ENCODE data around the gene FGFBP2. TPM values are rescaled to one million over a fixed set of nuclear protein-coding genes. Genes with fewer than 3 reads are reported as not detected.
"Not testable (repeated sequence)": the region's sequence is repeated elsewhere in the genome, so short reads cannot be mapped to it uniquely, and the experiment has no call there.

Gene FGFBP2
- total RNA-seq, 1 donor from 2014 or later: 2.0 TPM

DNA sequence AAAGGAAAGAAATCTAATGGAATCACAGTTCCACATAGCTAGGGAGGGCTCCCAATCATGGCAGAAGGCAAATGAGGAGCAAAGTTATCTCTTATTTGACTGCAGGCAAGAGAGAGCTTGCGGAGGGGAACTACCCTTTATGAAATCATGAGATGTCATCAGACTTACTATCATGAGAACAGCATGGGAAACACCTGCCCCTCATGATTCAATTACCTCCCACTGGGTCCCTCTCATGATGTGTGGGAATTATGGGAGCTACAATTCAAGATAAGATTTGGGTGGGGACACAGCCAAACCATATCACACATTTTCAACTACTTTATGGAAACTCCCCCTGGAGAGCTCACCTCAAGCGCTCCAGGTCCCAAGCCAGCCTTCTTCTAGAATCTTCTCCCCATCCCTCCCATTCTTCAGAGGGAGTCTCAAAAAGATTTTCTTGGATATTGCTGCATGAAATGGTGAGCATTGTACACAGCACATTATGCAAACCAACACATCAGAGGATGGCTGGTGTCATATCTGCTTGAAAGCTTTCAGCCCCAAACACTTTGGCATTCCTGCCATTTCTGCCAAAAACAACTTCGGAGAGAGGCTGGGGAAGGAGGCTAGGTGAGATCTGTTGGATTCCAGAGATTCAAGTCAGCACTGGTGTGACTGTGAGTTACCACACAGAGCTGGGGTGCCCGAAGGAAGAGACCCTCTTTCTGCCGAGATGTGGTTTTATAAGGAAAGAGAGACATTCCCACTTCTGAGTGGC is 31.3 kb downstream of the FGFBP2 start:
- Mint-ChIP-seq H3K27me3 (peaks cover 9% of the 10 kb centered on the region), H3K4me3 (no peak overlapping the region), H3K9me3 (no peaks in the 10 kb centered on the region), H3K27ac (no peak overlapping the region), H3K36me3 (ENCODE audit: low read depth) (no peaks in the 10 kb centered on the region), H3K4me1 (peaks cover 7% of the 10 kb centered on the region)
- no peak for DNase-seq
- intact Hi-C loops (cut with micrococcal nuclease): no loop called here

- intact Hi-C loops (cut with micrococcal nuclease): no loop called here
- H3K9me3 Mint-ChIP-seq: no peaks in the 10 kb centered on the region
- H3K36me3 Mint-ChIP-seq (ENCODE audit: low read depth): no peaks in the 10 kb centered on the region
- H3K27me3 Mint-ChIP-seq: peaks cover 11% of the 10 kb centered on the region
- peaks cover 7% of the 10 kb centered on the region for H3K4me1 Mint-ChIP-seq
- H3K4me3 Mint-ChIP-seq: no peak overlapping the region
- no peak overlapping the region for H3K27ac Mint-ChIP-seq
- no peak for DNase-seq
These were observed 32.7 kb downstream of the FGFBP2 start for GRCh38 chr4:15930314-15930713.

- Mint-ChIP-seq H3K27me3 (peaks cover 11% of the 10 kb centered on the region), H3K27ac (no peak overlapping the region), H3K9me3 (no peaks in the 10 kb centered on the region), H3K4me1 (peaks cover 7% of the 10 kb centered on the region), H3K36me3 (ENCODE audit: low read depth) (no peaks in the 10 kb centered on the region), H3K4me3 (no peak overlapping the region)
- intact Hi-C loops (cut with micrococcal nuclease): no loop called here
- DNase-seq: no peak
These were observed 33.4 kb downstream of the FGFBP2 start for GRCh38 chr4:15929540-15929939.

GRCh38 chr4:15928883-15929282 is 34.1 kb downstream of the FGFBP2 start:
- peaks cover 7% of the 10 kb centered on the region for H3K4me1 Mint-ChIP-seq
- no peaks in the 10 kb centered on the region for H3K9me3 Mint-ChIP-seq
- peak overlapping the region; percentile 53 for H3K27ac Mint-ChIP-seq
- DNase-seq: no peak
- no peaks in the 10 kb centered on the region for H3K36me3 Mint-ChIP-seq (ENCODE audit: low read depth)
- intact Hi-C loops (cut with micrococcal nuclease): no loop called here
- no peak overlapping the region for H3K4me3 Mint-ChIP-seq
- H3K27me3 Mint-ChIP-seq: peaks cover 15% of the 10 kb centered on the region

- H3K27ac Mint-ChIP-seq: no peak overlapping the region
- peaks cover 17% of the 10 kb centered on the region for H3K27me3 Mint-ChIP-seq
- no peak for DNase-seq
- no peaks in the 10 kb centered on the region for H3K9me3 Mint-ChIP-seq
- H3K4me3 Mint-ChIP-seq: no peak overlapping the region
- intact Hi-C loops (cut with micrococcal nuclease): no loop called here
- H3K4me1 Mint-ChIP-seq: peaks cover 7% of the 10 kb centered on the region
- no peaks in the 10 kb centered on the region for H3K36me3 Mint-ChIP-seq (ENCODE audit: low read depth)
These were observed 36.5 kb downstream of the FGFBP2 start for GRCh38 chr4:15926486-15926885.

DNA sequence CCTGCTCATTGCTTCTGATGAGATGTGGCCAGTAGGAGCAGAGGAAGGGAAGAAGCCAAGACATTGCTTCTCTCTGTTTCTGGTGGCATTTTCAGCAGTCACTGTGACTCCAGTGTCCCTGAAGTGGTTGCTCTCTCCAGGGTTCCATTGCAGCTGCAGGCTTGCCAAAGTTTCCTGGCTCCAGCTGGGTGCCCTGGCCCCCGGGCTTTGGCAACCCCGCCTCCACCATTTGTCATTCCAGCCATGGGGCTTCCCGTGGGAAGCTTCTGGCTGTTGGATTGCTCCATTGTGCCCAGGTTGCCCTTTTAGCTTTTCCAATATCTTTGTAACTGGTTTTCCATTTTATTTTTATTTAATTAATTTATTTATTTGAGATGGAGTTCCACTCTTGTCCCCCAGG is 37.1 kb downstream of the FGFBP2 start:
- no peaks in the 10 kb centered on the region for H3K9me3 Mint-ChIP-seq
- H3K27ac Mint-ChIP-seq: no peak overlapping the region

DNA sequence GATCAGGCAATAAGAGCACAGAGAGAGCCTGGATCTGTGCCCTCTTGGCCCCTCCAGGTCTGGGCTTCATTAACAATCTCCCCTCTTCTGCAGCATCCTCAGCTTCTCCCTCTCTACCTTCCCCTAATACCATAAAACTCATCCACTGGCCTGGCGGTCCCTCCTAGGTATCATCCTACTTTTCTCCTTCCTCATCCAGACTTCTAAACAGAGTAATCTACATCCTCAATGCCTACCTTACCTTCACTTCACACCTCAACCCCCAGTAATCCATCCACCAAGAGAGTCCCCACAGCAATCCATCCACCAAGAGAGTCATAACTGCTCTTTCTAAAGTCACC is 41.4 kb downstream of the FGFBP2 start:
- no peaks in the 10 kb centered on the region for H3K36me3 Mint-ChIP-seq (ENCODE audit: low read depth)
- no peak overlapping the region for H3K4me3 Mint-ChIP-seq
- intact Hi-C loops (cut with micrococcal nuclease): no loop called here
- no peak for DNase-seq
- H3K27ac Mint-ChIP-seq: no peak overlapping the region
- H3K9me3 Mint-ChIP-seq: no peaks in the 10 kb centered on the region
- H3K27me3 Mint-ChIP-seq: peaks cover 34% of the 10 kb centered on the region
- no peaks in the 10 kb centered on the region for H3K4me1 Mint-ChIP-seq

More for the DNA sequence above, 37.1 kb downstream of the FGFBP2 start:
- intact Hi-C loops (cut with micrococcal nuclease): no loop called here
- H3K27me3 Mint-ChIP-seq: peaks cover 19% of the 10 kb centered on the region
- DNase-seq: no peak
- H3K36me3 Mint-ChIP-seq (ENCODE audit: low read depth): no peaks in the 10 kb centered on the region
- peaks cover 7% of the 10 kb centered on the region for H3K4me1 Mint-ChIP-seq
- no peak overlapping the region for H3K4me3 Mint-ChIP-seq

- Mint-ChIP-seq H3K4me3 (no peak overlapping the region), H3K27ac (no peak overlapping the region), H3K9me3 (peaks cover under 1% of the 10 kb centered on the region), H3K36me3 (ENCODE audit: low read depth) (no peaks in the 10 kb centered on the region), H3K27me3 (peaks cover 35% of the 10 kb centered on the region), H3K4me1 (no peaks in the 10 kb centered on the region)
- no peak for DNase-seq
- intact Hi-C loops (cut with micrococcal nuclease): no loop called here
These were observed 42.0 kb downstream of the FGFBP2 start for GRCh38 chr4:15920723-15921591.

- intact Hi-C loops (cut with micrococcal nuclease): no loop called here
- H3K27ac Mint-ChIP-seq: no peak overlapping the region
- peaks cover 33% of the 10 kb centered on the region for H3K27me3 Mint-ChIP-seq
- H3K4me1 Mint-ChIP-seq: no peaks in the 10 kb centered on the region
- H3K36me3 Mint-ChIP-seq (ENCODE audit: low read depth): no peaks in the 10 kb centered on the region
- no peak overlapping the region for H3K4me3 Mint-ChIP-seq
- peaks cover 4% of the 10 kb centered on the region for H3K9me3 Mint-ChIP-seq
- no peak for DNase-seq
These were observed 44.4 kb downstream of the FGFBP2 start for GRCh38 chr4:15918484-15919129.

GRCh38 chr4:15917297-15917696 is 45.7 kb downstream of the FGFBP2 start:
- peaks cover 29% of the 10 kb centered on the region for H3K27me3 Mint-ChIP-seq
- H3K9me3 Mint-ChIP-seq: peaks cover 4% of the 10 kb centered on the region
- intact Hi-C loops (cut with micrococcal nuclease): no loop called here
- no peaks in the 10 kb centered on the region for H3K4me1 Mint-ChIP-seq
- H3K36me3 Mint-ChIP-seq (ENCODE audit: low read depth): no peaks in the 10 kb centered on the region
- DNase-seq: no peak
- H3K4me3 Mint-ChIP-seq: no peak overlapping the region
- H3K27ac Mint-ChIP-seq: no peak overlapping the region

DNA sequence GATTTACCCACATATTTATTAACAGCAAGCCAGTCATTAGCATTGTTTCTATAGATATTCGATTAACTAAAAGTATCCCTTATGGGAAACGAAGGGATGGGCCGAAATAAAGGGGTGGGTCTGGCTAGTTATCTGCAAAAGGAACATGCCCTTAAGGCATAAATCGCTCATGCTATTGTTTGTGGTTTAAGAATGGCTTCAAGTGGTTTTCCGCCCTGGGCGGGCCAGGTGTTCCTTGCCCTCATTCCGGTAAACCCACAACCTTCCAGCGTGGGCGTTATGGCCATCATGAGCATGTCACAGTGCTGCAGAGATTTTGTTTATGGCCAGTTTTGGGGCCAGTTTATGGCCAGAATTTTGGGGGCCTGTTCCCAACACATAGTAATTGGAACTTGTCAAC is 46.6 kb downstream of the FGFBP2 start:
- H3K4me1 Mint-ChIP-seq; H3K27ac Mint-ChIP-seq; H3K36me3 Mint-ChIP-seq (ENCODE audit: low read depth); DNase-seq; H3K4me3 Mint-ChIP-seq; H3K9me3 Mint-ChIP-seq; intact Hi-C loops (cut with micrococcal nuclease): not testable (repeated sequence)
- H3K27me3 Mint-ChIP-seq: peaks cover 24% of the 10 kb centered on the region

- intact Hi-C loops (cut with micrococcal nuclease): no loop called here
- no peaks in the 10 kb centered on the region for H3K36me3 Mint-ChIP-seq (ENCODE audit: low read depth)
- no peak overlapping the region for H3K4me3 Mint-ChIP-seq
- DNase-seq: no peak
- H3K9me3 Mint-ChIP-seq: peaks cover 4% of the 10 kb centered on the region
- peaks cover 23% of the 10 kb centered on the region for H3K27me3 Mint-ChIP-seq
- no peak overlapping the region for H3K27ac Mint-ChIP-seq
- H3K4me1 Mint-ChIP-seq: no peaks in the 10 kb centered on the region
These were observed 48.2 kb downstream of the FGFBP2 start for GRCh38 chr4:15914736-15915135.

DNA sequence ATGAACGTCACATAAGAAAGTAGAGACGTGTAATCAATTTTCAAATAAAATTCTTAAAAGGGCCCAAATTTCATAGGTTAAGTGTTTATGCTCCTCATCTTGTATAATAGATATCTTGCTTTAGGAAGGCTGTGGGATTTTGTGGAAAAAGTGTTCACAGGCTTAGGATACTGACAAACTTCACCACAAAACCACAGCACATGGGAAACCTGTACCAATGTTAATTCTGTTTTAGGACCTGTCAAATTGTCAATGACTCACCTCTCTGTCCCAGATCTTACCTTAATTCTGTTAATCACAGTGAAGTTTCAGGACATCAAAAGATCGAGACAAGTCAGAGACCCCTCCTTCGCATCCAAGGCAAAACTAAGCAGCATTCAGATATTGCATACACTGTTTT is 48.7 kb downstream of the FGFBP2 start:
- Mint-ChIP-seq H3K4me3 (no peak overlapping the region), H3K36me3 (ENCODE audit: low read depth) (no peaks in the 10 kb centered on the region), H3K9me3 (peaks cover 4% of the 10 kb centered on the region), H3K27ac (no peak overlapping the region), H3K27me3 (peaks cover 20% of the 10 kb centered on the region), H3K4me1 (no peaks in the 10 kb centered on the region)
- no peak for DNase-seq
- intact Hi-C loops (cut with micrococcal nuclease): no loop called here

GRCh38 chr4:15913631-15913970 is 49.4 kb downstream of the FGFBP2 start:
- H3K4me3 Mint-ChIP-seq: no peak overlapping the region
- peaks cover 14% of the 10 kb centered on the region for H3K27me3 Mint-ChIP-seq

More at GRCh38 chr4:15913631-15913970, 49.4 kb downstream of the FGFBP2 start:
- no peak overlapping the region for H3K27ac Mint-ChIP-seq
- intact Hi-C loops (cut with micrococcal nuclease): no loop called here
- H3K4me1 Mint-ChIP-seq: no peaks in the 10 kb centered on the region
- no peak for DNase-seq
- peaks cover 4% of the 10 kb centered on the region for H3K9me3 Mint-ChIP-seq
- no peaks in the 10 kb centered on the region for H3K36me3 Mint-ChIP-seq (ENCODE audit: low read depth)

All from activated CD4-positive, alpha-beta T cell treated with anti-CD3 and anti-CD28 coated beads, Interleukin-2, amount 10 ng/mL, durations not matched to agents 24 days and 14 days (primary cell).